GM23338 (cell line): Measurements from ENCODE around the gene RASGRP3. TPM values are rescaled to one million over a fixed set of nuclear protein-coding genes. Genes with fewer than 3 reads are reported as not detected.

Experiments
- ATAC-seq: fragments of 200-7000 bp; cut with Tn5 transposase; 3 replicates; pipeline ENCODE4 v1.9.1; 2020
- DNase-seq: peaks from one replicate; pipeline ENCODE4 v3.0.0-alpha.2; 2015; ENCODE audit warnings: low spot score
- H2AFZ ChIP-seq: fragments of 200-600 bp; sonication (generic); 2 replicates; pipeline ENCODE4 v1.8.0; 2016; ENCODE audit warnings: antibody characterized with exemption, mild to moderate bottlenecking, moderate library complexity
- H3F3A ChIP-seq: fragments of 200-600 bp; sonication (generic); replicated peaks from 2 replicates; pipeline ENCODE4 v1.8.0; 2017; ENCODE audit warnings: antibody characterized with exemption, mixed run types, low read depth
- H3K27ac ChIP-seq: fragments of 200-600 bp; sonication (generic); 2 replicates; pipeline ENCODE4 v1.6.1; 2016; ENCODE audit warnings: low read depth
- H3K27me3 ChIP-seq: fragments of 200-600 bp; sonication (generic); 2 replicates; pipeline ENCODE4 v1.8.0; 2016; ENCODE audit warnings: mild to moderate bottlenecking, mixed run types, moderate library complexity; ENCODE audit not compliant: insufficient read depth
- H3K36me3 ChIP-seq: fragments of 200-600 bp; sonication (generic); 2 replicates; pipeline ENCODE4 v1.8.0; 2016; ENCODE audit warnings: mild to moderate bottlenecking; ENCODE audit not compliant: insufficient read depth
- H3K4me1 ChIP-seq: fragments of 200-600 bp; sonication (generic); 2 replicates; pipeline ENCODE4 v1.8.0; 2016; ENCODE audit warnings: mild to moderate bottlenecking, moderate library complexity; ENCODE audit not compliant: insufficient read depth
- H3K4me2 ChIP-seq: fragments of 200-600 bp; sonication (generic); 2 replicates; pipeline ENCODE4 v1.7.1; 2017; ENCODE audit warnings: mixed run types
- H3K4me3 ChIP-seq: fragments of 200-600 bp; sonication (generic); 2 replicates; pipeline ENCODE4 v1.6.1; 2016; ENCODE audit warnings: mixed run types
- H3K79me2 ChIP-seq: fragments of 200-600 bp; sonication (generic); replicated peaks from 2 replicates; pipeline ENCODE4 v1.8.0; 2017; ENCODE audit warnings: mild to moderate bottlenecking; ENCODE audit not compliant: insufficient read depth
- H3K9me2 ChIP-seq: fragments of 200-600 bp; sonication (generic); 2 replicates; pipeline ENCODE4 v1.8.0; 2017; ENCODE audit not compliant: insufficient read depth
- H4K20me1 ChIP-seq: fragments of 200-600 bp; sonication (generic); replicated peaks from 2 replicates; pipeline ENCODE4 v1.8.0; 2017; ENCODE audit warnings: mild to moderate bottlenecking; ENCODE audit not compliant: insufficient read depth
- H3K27ac Mint-ChIP-seq: 2 replicates; pipeline ENCODE4 v1.8.0; 2020; ENCODE audit warnings: inconsistent platforms, mild to moderate bottlenecking, moderate library complexity, mixed read lengths
- H3K27me3 Mint-ChIP-seq: 3 replicates; pipeline ENCODE4 v1.8.0; 2022; ENCODE audit warnings: low read depth, mild to moderate bottlenecking, moderate library complexity, mixed read lengths, inconsistent platforms; ENCODE audit not compliant: insufficient read depth, poor library complexity
- H3K36me3 Mint-ChIP-seq: 3 replicates; pipeline ENCODE4 v1.8.0; 2021; ENCODE audit warnings: low read depth, mild to moderate bottlenecking, inconsistent platforms, moderate library complexity, mixed read lengths
- H3K4me1 Mint-ChIP-seq: 3 replicates; pipeline ENCODE4 v1.8.0; 2020; ENCODE audit warnings: mild to moderate bottlenecking, inconsistent platforms, mixed read lengths
- H3K4me3 Mint-ChIP-seq: 3 replicates; pipeline ENCODE4 v1.8.0; 2021; ENCODE audit warnings: moderate library complexity, mild to moderate bottlenecking, inconsistent platforms, mixed read lengths
- H3K9me3 Mint-ChIP-seq: 3 replicates; pipeline ENCODE4 v1.8.0; 2020; ENCODE audit warnings: moderate library complexity, mild to moderate bottlenecking, inconsistent platforms, mixed read lengths
- CREB1 ChIP-seq: fragments of 250-450 bp; sonication (Bioruptor Pico); IDR thresholded peaks from 2 replicates; pipeline ENCODE4 v1.5.0; 2020; ENCODE audit warnings: low read depth, mild to moderate bottlenecking, moderate library complexity
- EZH2phosphoT487 ChIP-seq: fragments of 200-600 bp; sonication (generic); IDR thresholded peaks from one replicate; pipeline ENCODE4 v1.8.1; 2018; ENCODE audit warnings: antibody characterized with exemption; ENCODE audit not compliant: unreplicated experiment
- NANOG ChIP-seq: IDR thresholded peaks from 2 replicates; pipeline ENCODE4 v1.6.1; 2016; ENCODE audit warnings: antibody characterized with exemption, borderline replicate concordance
- POLR2AphosphoS5 ChIP-seq: IDR thresholded peaks from 2 replicates; pipeline ENCODE4 v1.6.1; 2016; ENCODE audit warnings: antibody characterized with exemption, low read depth
- ZNF114 ChIP-seq: fragments of 250-450 bp; sonication (Bioruptor Pico); IDR thresholded peaks from 2 replicates; pipeline ENCODE4 v1.5.0; 2020; ENCODE audit warnings: mild to moderate bottlenecking, moderate library complexity
- ZNF331 ChIP-seq: fragments of 250-450 bp; sonication (Bioruptor Pico); IDR thresholded peaks from 2 replicates; pipeline ENCODE4 v1.5.0; 2020; ENCODE audit warnings: low read depth, mild to moderate bottlenecking, moderate library complexity
- polyA plus RNA-seq: library from polyadenylated mRNA; unstranded; fragments of >200 nt; fragmentation: Nextera tagmentation; extraction: Ambion mirVana; gene quantifications from 2 replicates; pipeline ENCODE4 v1.2.1, GENCODE V29; 2016
- total RNA-seq: library from RNA; depleted of rRNA; stranded (reverse); fragments of >200 nt; shearing (Covaris generic); gene quantifications from 2 replicates; pipeline ENCODE4 v1.2.3, GENCODE V29; 2014
- TF ChIP-seq, protein P1 (sequence below): IDR thresholded peaks from one replicate; pipeline ENCODE4 v1.6.1; 2018; ENCODE audit warnings: antibody characterized with exemption; ENCODE audit not compliant: unreplicated experiment
- TF ChIP-seq, protein P2 (sequence below), 2 experiments: fragments of 200-600 bp in 1 of 2; sonication (generic) in 1 of 2; conservative IDR thresholded peaks; 2 replicates each; pipeline versions ENCODE4 v1.5.1 to v1.6.1; 2016 to 2017; ENCODE audit warnings: antibody characterized with exemption in 2 of 2, low read depth in 2 of 2, mild to moderate bottlenecking in 2 of 2, moderate library complexity in 1 of 2
- TF ChIP-seq, protein P3 (sequence below): IDR thresholded peaks from 2 replicates; pipeline ENCODE4 v1.6.1; 2016; ENCODE audit warnings: antibody characterized with exemption
- TF ChIP-seq, protein P4 (sequence below): fragments of 250-450 bp; sonication (Bioruptor Pico); IDR thresholded peaks from 2 replicates; pipeline ENCODE4 v1.5.0; 2020; ENCODE audit warnings: mild to moderate bottlenecking, moderate library complexity

RASGRP3 gene
- total and polyA plus RNA-seq, 2 experiments from 2014 or later, result 0.19 to 0.69 TPM

DNA sequence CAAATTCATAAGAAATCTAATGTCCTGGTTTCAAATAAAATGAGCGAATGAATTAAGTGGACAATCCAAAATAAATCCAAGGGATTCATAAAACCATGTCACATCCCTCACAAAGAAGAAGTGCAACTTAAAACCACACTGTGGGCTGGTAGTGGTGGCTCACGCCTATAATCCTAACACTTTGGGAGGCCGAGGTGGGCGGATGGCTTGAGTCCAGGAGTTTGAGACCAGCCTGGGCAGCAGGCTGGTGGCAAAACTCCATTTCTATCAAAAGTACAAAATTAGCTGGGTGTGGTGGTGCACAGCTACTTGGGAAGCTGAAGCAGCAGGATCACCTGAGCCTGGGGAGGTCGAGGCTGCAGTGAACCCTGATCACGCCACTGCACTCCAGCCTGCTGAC lies 97.2 kb downstream of the RASGRP3 start:
- no peak overlapping the region for H3K4me3 ChIP-seq
- H3K9me2 ChIP-seq, result no peaks in the 10 kb centered on the region
- Mint-ChIP-seq H3K36me3 (no peaks in the 10 kb centered on the region), H3K27me3 (peaks cover 3% of the 10 kb centered on the region), H3K4me3 (no peak overlapping the region), H3K4me1 (peaks cover 15% of the 10 kb centered on the region), H3K27ac (no peak overlapping the region), H3K9me3 (no peaks in the 10 kb centered on the region)
- H3K4me2 ChIP-seq, result no peak overlapping the region
- no peaks in the 10 kb centered on the region for H3F3A ChIP-seq
- H4K20me1 ChIP-seq, result no peaks in the 10 kb centered on the region
- DNase-seq (no peak), ATAC-seq (no peak)
- no peaks in the 10 kb centered on the region for H3K27me3 ChIP-seq
- peaks cover 15% of the 10 kb centered on the region; the same call in 1 of the 2 replicates for H3K4me1 ChIP-seq
- no peaks in the 10 kb centered on the region for H3K36me3 ChIP-seq
- no peak overlapping the region for H2AFZ ChIP-seq
- TF ChIP-seq, protein P1, sequence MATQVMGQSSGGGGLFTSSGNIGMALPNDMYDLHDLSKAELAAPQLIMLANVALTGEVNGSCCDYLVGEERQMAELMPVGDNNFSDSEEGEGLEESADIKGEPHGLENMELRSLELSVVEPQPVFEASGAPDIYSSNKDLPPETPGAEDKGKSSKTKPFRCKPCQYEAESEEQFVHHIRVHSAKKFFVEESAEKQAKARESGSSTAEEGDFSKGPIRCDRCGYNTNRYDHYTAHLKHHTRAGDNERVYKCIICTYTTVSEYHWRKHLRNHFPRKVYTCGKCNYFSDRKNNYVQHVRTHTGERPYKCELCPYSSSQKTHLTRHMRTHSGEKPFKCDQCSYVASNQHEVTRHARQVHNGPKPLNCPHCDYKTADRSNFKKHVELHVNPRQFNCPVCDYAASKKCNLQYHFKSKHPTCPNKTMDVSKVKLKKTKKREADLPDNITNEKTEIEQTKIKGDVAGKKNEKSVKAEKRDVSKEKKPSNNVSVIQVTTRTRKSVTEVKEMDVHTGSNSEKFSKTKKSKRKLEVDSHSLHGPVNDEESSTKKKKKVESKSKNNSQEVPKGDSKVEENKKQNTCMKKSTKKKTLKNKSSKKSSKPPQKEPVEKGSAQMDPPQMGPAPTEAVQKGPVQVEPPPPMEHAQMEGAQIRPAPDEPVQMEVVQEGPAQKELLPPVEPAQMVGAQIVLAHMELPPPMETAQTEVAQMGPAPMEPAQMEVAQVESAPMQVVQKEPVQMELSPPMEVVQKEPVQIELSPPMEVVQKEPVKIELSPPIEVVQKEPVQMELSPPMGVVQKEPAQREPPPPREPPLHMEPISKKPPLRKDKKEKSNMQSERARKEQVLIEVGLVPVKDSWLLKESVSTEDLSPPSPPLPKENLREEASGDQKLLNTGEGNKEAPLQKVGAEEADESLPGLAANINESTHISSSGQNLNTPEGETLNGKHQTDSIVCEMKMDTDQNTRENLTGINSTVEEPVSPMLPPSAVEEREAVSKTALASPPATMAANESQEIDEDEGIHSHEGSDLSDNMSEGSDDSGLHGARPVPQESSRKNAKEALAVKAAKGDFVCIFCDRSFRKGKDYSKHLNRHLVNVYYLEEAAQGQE, result no peak
- TF ChIP-seq ZNF331 (CRISPR knock-in tag) (no peak), POLR2AphosphoS5 (no peak), ZNF114 (CRISPR knock-in tag) (no peak), EZH2phosphoT487 (no peak)
- TF ChIP-seq, protein P2, sequence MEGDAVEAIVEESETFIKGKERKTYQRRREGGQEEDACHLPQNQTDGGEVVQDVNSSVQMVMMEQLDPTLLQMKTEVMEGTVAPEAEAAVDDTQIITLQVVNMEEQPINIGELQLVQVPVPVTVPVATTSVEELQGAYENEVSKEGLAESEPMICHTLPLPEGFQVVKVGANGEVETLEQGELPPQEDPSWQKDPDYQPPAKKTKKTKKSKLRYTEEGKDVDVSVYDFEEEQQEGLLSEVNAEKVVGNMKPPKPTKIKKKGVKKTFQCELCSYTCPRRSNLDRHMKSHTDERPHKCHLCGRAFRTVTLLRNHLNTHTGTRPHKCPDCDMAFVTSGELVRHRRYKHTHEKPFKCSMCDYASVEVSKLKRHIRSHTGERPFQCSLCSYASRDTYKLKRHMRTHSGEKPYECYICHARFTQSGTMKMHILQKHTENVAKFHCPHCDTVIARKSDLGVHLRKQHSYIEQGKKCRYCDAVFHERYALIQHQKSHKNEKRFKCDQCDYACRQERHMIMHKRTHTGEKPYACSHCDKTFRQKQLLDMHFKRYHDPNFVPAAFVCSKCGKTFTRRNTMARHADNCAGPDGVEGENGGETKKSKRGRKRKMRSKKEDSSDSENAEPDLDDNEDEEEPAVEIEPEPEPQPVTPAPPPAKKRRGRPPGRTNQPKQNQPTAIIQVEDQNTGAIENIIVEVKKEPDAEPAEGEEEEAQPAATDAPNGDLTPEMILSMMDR (conservative IDR thresholded peaks at IDR 0.05; ENCODE audit: low read depth in 2 of 2), result no peak
- H3K79me2 ChIP-seq, result no peaks in the 10 kb centered on the region
- no peak overlapping the region for H3K27ac ChIP-seq

DNA sequence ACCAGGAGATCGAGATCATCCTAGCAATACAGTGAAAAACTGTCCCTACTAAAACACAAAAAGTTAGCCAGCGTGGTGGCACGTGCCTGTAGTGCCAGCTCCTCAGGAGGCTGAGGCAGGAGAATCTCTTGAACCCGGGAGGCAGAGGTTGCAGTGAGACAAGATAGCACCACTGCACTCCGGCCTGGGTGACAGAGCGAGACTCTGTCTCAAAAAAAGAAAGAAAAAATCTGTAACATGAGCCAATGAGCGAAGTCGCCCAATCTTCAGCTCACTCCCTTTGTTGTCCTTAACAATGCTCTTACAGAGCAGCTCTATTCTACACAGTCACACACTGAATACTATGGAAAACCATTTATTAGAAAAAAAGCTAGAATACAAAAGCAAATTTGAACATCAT lies 100.6 kb downstream of the RASGRP3 start:
- H3K9me3 Mint-ChIP-seq, result no peaks in the 10 kb centered on the region
- peaks cover 5% of the 10 kb centered on the region; the same call in 2 of the 3 replicates for H3K36me3 Mint-ChIP-seq
- H3K4me1 Mint-ChIP-seq, result peaks cover 38% of the 10 kb centered on the region
- ATAC-seq (peak; percentile 61), DNase-seq (peak; percentile 11)
- H3K9me2 ChIP-seq, result no peaks in the 10 kb centered on the region
- no peak overlapping the region for H2AFZ ChIP-seq
- H4K20me1 ChIP-seq, result no peaks in the 10 kb centered on the region
- peak overlapping the region; percentile 4 for H3K4me2 ChIP-seq
- no peaks in the 10 kb centered on the region for H3K27me3 ChIP-seq
- H3K4me3 ChIP-seq, result no peak overlapping the region
- H3K36me3 ChIP-seq, result no peaks in the 10 kb centered on the region
- no peak overlapping the region for H3K4me3 Mint-ChIP-seq
- H3K27me3 Mint-ChIP-seq, result peaks cover 6% of the 10 kb centered on the region
- H3K4me1 ChIP-seq, result peaks cover 31% of the 10 kb centered on the region
- H3F3A ChIP-seq, result no peaks in the 10 kb centered on the region
- no peak overlapping the region for H3K27ac Mint-ChIP-seq
- peaks cover 11% of the 10 kb centered on the region for H3K79me2 ChIP-seq
- H3K27ac ChIP-seq, result peak overlapping the region; percentile 5; the same call in 1 of the 2 replicates
- no peak for TF ChIP-seq NANOG
- TF ChIP-seq, protein P3, sequence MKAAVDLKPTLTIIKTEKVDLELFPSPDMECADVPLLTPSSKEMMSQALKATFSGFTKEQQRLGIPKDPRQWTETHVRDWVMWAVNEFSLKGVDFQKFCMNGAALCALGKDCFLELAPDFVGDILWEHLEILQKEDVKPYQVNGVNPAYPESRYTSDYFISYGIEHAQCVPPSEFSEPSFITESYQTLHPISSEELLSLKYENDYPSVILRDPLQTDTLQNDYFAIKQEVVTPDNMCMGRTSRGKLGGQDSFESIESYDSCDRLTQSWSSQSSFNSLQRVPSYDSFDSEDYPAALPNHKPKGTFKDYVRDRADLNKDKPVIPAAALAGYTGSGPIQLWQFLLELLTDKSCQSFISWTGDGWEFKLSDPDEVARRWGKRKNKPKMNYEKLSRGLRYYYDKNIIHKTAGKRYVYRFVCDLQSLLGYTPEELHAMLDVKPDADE, result no peak
- TF ChIP-seq CREB1 (CRISPR knock-in tag), result no peak
- TF ChIP-seq, protein P4, sequence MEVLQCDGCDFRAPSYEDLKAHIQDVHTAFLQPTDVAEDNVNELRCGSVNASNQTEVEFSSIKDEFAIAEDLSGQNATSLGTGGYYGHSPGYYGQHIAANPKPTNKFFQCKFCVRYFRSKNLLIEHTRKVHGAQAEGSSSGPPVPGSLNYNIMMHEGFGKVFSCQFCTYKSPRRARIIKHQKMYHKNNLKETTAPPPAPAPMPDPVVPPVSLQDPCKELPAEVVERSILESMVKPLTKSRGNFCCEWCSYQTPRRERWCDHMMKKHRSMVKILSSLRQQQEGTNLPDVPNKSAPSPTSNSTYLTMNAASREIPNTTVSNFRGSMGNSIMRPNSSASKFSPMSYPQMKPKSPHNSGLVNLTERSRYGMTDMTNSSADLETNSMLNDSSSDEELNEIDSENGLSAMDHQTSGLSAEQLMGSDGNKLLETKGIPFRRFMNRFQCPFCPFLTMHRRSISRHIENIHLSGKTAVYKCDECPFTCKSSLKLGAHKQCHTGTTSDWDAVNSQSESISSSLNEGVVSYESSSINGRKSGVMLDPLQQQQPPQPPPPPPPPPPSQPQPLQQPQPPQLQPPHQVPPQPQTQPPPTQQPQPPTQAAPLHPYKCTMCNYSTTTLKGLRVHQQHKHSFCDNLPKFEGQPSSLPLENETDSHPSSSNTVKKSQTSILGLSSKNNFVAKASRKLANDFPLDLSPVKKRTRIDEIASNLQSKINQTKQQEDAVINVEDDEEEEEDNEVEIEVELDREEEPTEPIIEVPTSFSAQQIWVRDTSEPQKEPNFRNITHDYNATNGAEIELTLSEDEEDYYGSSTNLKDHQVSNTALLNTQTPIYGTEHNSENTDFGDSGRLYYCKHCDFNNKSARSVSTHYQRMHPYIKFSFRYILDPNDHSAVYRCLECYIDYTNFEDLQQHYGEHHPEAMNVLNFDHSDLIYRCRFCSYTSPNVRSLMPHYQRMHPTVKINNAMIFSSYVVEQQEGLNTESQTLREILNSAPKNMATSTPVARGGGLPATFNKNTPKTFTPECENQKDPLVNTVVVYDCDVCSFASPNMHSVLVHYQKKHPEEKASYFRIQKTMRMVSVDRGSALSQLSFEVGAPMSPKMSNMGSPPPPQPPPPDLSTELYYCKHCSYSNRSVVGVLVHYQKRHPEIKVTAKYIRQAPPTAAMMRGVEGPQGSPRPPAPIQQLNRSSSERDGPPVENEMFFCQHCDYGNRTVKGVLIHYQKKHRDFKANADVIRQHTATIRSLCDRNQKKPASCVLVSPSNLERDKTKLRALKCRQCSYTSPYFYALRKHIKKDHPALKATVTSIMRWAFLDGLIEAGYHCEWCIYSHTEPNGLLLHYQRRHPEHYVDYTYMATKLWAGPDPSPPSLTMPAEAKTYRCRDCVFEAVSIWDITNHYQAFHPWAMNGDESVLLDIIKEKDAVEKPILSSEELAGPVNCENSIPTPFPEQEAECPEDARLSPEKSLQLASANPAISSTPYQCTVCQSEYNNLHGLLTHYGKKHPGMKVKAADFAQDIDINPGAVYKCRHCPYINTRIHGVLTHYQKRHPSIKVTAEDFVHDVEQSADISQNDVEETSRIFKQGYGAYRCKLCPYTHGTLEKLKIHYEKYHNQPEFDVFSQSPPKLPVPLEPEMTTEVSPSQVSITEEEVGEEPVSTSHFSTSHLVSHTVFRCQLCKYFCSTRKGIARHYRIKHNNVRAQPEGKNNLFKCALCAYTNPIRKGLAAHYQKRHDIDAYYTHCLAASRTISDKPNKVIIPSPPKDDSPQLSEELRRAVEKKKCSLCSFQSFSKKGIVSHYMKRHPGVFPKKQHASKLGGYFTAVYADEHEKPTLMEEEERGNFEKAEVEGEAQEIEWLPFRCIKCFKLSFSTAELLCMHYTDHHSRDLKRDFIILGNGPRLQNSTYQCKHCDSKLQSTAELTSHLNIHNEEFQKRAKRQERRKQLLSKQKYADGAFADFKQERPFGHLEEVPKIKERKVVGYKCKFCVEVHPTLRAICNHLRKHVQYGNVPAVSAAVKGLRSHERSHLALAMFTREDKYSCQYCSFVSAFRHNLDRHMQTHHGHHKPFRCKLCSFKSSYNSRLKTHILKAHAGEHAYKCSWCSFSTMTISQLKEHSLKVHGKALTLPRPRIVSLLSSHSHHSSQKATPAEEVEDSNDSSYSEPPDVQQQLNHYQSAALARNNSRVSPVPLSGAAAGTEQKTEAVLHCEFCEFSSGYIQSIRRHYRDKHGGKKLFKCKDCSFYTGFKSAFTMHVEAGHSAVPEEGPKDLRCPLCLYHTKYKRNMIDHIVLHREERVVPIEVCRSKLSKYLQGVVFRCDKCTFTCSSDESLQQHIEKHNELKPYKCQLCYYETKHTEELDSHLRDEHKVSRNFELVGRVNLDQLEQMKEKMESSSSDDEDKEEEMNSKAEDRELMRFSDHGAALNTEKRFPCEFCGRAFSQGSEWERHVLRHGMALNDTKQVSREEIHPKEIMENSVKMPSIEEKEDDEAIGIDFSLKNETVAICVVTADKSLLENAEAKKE (CRISPR knock-in tag), result no peak
- TF ChIP-seq ZNF331 (CRISPR knock-in tag), result no peak
